Activated T-helper 1 cell treated with anti-CD3 and anti-CD28 coated beads, Interleukin-12 subunit alpha, Interleukin-12 subunit beta, Interleukin-2, Interleukin-4 antibody, amounts not matched to agents 30 ng/mL and 10 ng/mL and 1 ng/mL, durations not matched to agents 14 hours and 24 hours and 36 hours (primary cell): Measurements from ENCODE around the gene FKBP9. TPM values are rescaled to one million over a fixed set of nuclear protein-coding genes. Genes with fewer than 3 reads are reported as not detected.
A peak's percentile ranks its signal among the peaks of the same experiment; 100 is the strongest.

Source experiments
- DNase-seq: peaks from one replicate; pipeline ENCODE4 v3.0.0; 2021; ENCODE audit warnings: low spot score
- H3K27ac Mint-ChIP-seq: one replicate; pipeline ENCODE4 v1.8.0; 2021; ENCODE audit warnings: mild to moderate bottlenecking, mixed read lengths
- H3K27me3 Mint-ChIP-seq: one replicate; pipeline ENCODE4 v1.8.0; 2022; ENCODE audit warnings: mild to moderate bottlenecking, moderate library complexity, mixed read lengths; ENCODE audit not compliant: insufficient read depth
- H3K36me3 Mint-ChIP-seq: one replicate; pipeline ENCODE4 v1.8.0; 2021; ENCODE audit warnings: low read depth, mixed read lengths
- H3K4me1 Mint-ChIP-seq: one replicate; pipeline ENCODE4 v1.8.0; 2021; ENCODE audit warnings: low read depth, mixed read lengths
- H3K4me3 Mint-ChIP-seq: one replicate; pipeline ENCODE4 v1.8.0; 2021; ENCODE audit warnings: mild to moderate bottlenecking, moderate library complexity, mixed read lengths
- H3K9me3 Mint-ChIP-seq: one replicate; pipeline ENCODE4 v1.8.0; 2021; ENCODE audit warnings: mixed read lengths
- intact Hi-C: fragments of 100-400 bp; cut with micrococcal nuclease; formaldehyde crosslinking; loops from one replicate; pipeline ENCODE4 v1.15.1; 2024
- total RNA-seq: library from RNA; stranded (reverse); gene quantifications from 2 replicates; pipeline ENCODE4 v1.2.3, GENCODE V29; 2022

Gene FKBP9
- total RNA-seq, 1 donor from 2014 or later, result 0.52 TPM

DNA sequence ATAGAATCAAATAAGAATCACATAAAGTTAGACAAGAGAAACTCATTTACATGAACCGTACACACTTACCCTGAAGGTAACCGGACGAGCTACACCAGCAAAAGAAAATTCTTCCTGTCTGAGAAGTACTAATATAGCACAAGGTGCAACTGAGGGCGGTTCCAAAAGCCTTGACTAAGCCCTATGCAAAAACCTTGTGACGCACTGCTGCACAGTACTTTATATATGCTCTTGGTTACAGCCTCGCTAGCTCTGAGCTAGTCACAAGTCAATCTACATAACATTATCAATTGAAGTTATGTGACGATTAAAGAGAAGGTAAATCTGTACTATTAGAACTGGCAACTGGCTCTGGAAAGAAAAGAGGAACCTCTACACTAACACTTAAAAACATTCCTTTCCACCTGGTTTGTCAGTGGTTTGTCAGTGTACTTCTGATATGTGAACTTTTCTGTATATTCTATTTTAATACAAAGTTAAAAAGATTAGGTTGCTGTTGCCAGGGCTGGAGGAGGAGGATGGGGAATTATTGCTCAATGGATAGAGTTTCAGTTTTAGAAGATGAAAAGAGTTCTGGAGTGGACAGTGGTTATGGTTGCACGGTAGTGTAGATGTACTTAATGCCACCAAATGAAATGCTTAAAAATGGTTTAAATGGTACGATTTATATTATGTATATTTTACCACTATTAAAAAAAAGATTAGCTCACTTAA is 83.7 kb downstream of the FKBP9 start:
- H3K9me3 Mint-ChIP-seq, result no peaks in the 10 kb centered on the region
- peak overlapping the region; percentile 80 for H3K4me3 Mint-ChIP-seq
- no peaks in the 10 kb centered on the region for H3K27me3 Mint-ChIP-seq
- H3K4me1 Mint-ChIP-seq, result peaks cover 65% of the 10 kb centered on the region
- peak; percentile 67 for DNase-seq
- peaks cover 4% of the 10 kb centered on the region for H3K36me3 Mint-ChIP-seq
- intact Hi-C loops, result loop anchor here (5.0 kb wide), 1 partner anchor 349 kb away; no protein-coding TSS in a partner anchor
- H3K27ac Mint-ChIP-seq, result peak overlapping the region; percentile 73

DNA sequence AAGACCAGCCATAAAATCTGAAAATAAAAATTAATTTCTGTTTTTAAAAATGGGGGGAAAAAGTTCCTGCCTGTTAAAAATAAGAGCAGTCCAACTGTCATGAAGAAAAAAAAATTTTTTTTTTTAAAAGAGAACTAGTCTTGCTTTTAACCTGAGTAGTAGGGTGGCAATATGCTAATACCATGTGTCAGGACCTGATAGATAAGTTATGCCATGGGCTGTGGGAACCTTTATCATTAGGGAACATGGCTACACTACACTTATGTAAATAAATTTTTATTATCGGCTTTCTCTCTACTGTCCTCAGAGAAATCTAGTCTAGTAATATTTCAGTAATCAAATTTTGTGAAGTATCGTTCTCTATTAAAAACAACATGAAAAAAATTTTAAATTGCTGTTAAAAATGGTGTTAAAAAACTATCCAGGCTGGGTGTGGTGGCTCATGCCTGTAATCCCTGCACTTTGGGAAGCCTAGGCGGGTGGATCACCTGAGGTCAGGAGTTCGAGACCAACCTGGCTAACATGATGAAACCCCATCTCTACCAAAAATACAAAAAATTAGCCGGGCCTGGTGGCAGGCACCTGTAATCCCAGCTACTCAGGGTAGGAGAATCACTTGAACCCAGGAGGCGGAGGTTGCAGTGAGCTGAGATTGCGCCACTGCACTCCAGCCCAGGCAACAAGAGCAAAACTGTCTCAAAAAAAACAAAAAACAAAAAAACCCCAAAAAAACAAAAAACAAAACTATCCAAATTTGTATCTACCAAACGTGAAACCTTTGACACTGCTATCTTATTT is 84.6 kb downstream of the FKBP9 start:
- H3K4me1 Mint-ChIP-seq, result peaks cover 58% of the 10 kb centered on the region
- intact Hi-C loops, result loop anchor here (5.0 kb wide), 1 partner anchor 350 kb away; no protein-coding TSS in a partner anchor
- no peaks in the 10 kb centered on the region for H3K9me3 Mint-ChIP-seq
- H3K27ac Mint-ChIP-seq, result no peak overlapping the region
- DNase-seq, result no peak
- peaks cover 4% of the 10 kb centered on the region for H3K36me3 Mint-ChIP-seq
- H3K27me3 Mint-ChIP-seq, result no peaks in the 10 kb centered on the region
- no peak overlapping the region for H3K4me3 Mint-ChIP-seq

DNA sequence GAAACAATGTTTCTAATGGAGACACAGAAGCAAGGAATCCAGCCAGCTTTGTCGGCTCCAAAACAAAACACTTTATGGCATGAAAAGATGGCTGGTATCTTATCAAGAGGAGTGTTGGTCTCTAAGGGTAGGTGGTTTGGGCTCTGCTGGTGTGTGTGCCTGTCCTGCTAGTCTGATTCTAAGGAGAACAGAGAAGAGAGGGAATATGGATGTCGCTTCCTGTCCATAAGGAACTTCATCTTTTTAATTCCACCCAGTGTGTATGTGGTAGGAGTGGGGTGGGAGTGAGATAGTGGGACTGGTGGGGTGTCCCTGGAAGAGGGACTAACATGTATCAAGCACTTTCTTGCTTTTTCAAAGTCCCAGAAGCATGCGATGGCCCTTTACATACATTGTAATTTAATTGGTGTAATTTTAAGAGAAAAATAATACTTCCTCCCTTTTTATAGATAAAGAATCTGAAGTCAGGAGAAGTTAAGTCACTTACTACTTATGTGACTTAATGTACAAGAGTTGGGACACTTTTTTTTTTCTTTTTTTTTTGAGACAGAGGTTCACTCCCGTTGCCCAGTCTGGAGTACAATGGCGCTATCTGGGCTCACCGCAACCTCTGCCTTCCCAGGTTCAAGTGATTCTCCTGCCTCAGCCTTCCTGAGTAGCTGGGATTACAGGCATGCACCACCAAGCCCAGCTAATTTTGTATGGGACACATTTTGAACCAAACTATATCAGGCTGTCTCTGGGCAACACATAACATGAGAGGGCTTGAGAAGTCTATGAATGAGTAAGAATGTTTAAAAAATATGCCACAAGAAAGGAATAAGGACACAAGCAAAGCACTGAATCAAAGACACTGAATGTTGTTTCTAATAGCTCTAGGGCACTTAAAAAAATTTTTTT is 86.5 kb downstream of the FKBP9 start:
- H3K9me3 Mint-ChIP-seq, result no peaks in the 10 kb centered on the region
- H3K36me3 Mint-ChIP-seq, result peaks cover 1% of the 10 kb centered on the region
- H3K27me3 Mint-ChIP-seq, result no peaks in the 10 kb centered on the region
- DNase-seq, result no peak
- no peak overlapping the region for H3K27ac Mint-ChIP-seq
- H3K4me1 Mint-ChIP-seq, result peaks cover 48% of the 10 kb centered on the region
- intact Hi-C loops, result loop anchor here (5.0 kb wide), 1 partner anchor 351 kb away; no protein-coding TSS in a partner anchor
- no peak overlapping the region for H3K4me3 Mint-ChIP-seq

DNA sequence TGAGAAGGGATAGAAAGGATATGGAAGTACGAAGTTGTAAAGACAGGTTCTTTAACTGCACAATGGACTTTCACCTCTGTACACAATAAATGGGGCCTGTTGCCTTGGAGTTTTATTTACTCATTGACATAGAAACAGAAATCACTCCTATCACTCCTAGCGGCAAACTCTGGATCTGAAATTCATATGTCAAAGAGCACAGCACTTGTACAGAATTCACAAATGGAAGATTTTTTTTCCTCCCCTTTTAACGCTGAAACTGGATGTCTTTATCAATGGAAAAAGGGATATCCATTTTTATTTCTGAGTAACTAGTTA is 87.1 kb downstream of the FKBP9 start:
- peaks cover 1% of the 10 kb centered on the region for H3K36me3 Mint-ChIP-seq
- intact Hi-C loops, result loop anchor here (5.0 kb wide), 1 partner anchor 352 kb away; no protein-coding TSS in a partner anchor
- no peaks in the 10 kb centered on the region for H3K9me3 Mint-ChIP-seq
- H3K27ac Mint-ChIP-seq, result no peak overlapping the region
- no peak for DNase-seq
- H3K27me3 Mint-ChIP-seq, result no peaks in the 10 kb centered on the region
- H3K4me3 Mint-ChIP-seq, result no peak overlapping the region
- peaks cover 43% of the 10 kb centered on the region for H3K4me1 Mint-ChIP-seq

DNA sequence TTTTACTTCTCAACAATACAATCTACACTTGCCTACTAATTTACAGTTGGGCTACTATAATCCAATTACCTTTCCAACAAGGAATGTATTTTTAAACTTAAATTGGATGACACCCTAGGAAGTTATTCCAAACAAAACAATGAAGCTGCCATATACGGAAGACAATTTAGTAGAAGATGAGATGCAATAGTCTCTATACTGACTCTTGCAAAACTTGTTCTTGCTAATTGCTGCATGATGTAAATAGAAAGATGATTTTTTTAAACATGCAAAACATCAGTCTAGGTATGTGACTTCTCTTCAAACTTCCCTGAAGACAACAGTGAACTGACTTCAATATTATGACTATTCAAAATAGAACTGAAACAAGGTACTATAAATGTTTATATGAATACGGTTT is 87.7 kb downstream of the FKBP9 start:
- H3K36me3 Mint-ChIP-seq, result peaks cover 1% of the 10 kb centered on the region
- intact Hi-C loops, result loop anchor here (5.0 kb wide), 1 partner anchor 353 kb away; no protein-coding TSS in a partner anchor
- peaks cover 37% of the 10 kb centered on the region for H3K4me1 Mint-ChIP-seq

DNA sequence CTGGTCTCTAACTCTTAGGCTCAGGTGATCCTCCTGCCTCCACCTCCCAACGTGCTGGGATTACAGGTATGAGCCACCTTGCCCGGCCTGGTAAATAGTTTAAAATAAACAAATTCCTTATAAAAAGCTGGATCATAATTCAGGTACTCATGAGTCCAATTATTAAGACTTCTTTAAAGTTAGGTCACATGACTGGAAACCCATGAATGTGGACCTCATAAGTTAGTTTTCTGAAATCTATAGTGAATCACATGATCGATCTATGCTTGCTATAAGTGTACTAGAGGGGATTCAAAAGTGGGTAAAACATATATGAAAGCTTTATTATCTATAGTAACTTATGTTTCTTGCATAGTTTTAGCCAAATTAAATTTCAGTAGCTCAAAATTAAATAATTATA is 91.0 kb downstream of the FKBP9 start:
- Mint-ChIP-seq H3K4me1 (peaks cover 41% of the 10 kb centered on the region), H3K27me3 (no peaks in the 10 kb centered on the region)

More for the DNA sequence above, 87.7 kb downstream of the FKBP9 start:
- Mint-ChIP-seq H3K9me3 (no peaks in the 10 kb centered on the region), H3K27me3 (no peaks in the 10 kb centered on the region), H3K27ac (no peak overlapping the region), H3K4me3 (no peak overlapping the region)
- no peak for DNase-seq

DNA sequence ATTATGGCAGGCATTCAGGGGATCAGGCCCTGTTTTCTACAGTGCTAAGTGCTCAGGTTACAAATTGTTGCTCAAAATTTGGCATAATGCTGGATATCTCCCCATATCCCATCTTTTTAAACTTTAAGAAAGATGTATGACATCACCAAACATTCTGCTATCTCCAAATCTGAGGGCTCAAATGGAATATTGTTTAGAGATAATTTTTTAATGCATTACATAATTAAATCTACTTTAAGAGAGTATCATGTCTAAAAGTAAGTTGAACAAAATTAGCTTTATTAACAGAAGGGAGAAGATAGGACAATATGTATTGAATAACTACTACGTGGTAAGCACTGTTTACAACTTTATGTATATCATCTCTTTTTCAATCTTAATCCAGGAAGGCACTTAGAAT is 91.5 kb downstream of the FKBP9 start:
- no peaks in the 10 kb centered on the region for H3K9me3 Mint-ChIP-seq
- intact Hi-C loops, result no loop called here
- H3K36me3 Mint-ChIP-seq, result peaks cover 1% of the 10 kb centered on the region
- H3K4me1 Mint-ChIP-seq, result peaks cover 40% of the 10 kb centered on the region
- no peak overlapping the region for H3K27ac Mint-ChIP-seq
- H3K27me3 Mint-ChIP-seq, result no peaks in the 10 kb centered on the region
- H3K4me3 Mint-ChIP-seq, result no peak overlapping the region
- no peak for DNase-seq

More for the DNA sequence above, 91.0 kb downstream of the FKBP9 start:
- Mint-ChIP-seq H3K36me3 (peaks cover 1% of the 10 kb centered on the region), H3K4me3 (no peak overlapping the region), H3K9me3 (no peaks in the 10 kb centered on the region), H3K27ac (no peak overlapping the region)
- intact Hi-C loops, result no loop called here
- no peak for DNase-seq

DNA sequence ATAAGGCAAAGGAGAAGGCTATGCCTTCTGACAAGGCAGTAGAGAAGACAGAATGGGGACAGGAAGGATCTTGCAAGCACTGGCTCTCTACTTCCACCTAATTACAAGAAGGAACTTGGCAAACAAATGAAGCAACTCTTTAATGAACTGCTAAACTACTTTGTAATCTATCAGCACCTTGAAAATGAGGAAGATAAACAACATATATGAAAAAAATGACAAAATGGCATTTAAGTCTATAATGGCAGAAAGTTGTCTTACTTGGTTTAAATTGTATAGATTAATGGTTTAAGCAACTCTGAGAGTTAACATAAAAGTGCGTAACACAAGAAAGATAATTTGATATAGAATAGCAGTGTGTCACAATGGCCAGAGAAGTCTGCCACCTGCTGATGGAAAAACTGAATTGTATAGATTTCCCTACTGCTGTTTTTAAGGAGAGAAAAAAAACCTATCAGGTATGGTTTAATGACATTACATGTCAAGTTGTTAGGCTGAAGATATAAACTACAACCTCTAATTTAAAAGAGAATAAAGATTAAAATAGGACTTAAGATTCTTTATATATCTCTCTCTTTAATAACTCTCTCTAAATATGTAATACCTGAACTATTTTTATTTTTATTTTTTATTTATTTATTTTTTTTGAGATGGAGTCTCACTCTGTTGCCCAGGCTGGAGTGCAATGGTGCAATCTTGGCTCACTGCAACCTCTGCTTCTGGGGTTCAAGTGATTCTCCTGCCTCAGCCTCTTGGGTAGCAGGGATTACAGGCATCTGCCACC is 93.5 kb downstream of the FKBP9 start:
- H3K4me1 Mint-ChIP-seq, result peaks cover 40% of the 10 kb centered on the region
- no peak for DNase-seq
- H3K4me3 Mint-ChIP-seq, result no peak overlapping the region
- H3K27ac Mint-ChIP-seq, result peak overlapping the region; percentile 12
- H3K36me3 Mint-ChIP-seq, result no peaks in the 10 kb centered on the region
- H3K9me3 Mint-ChIP-seq, result no peaks in the 10 kb centered on the region
- intact Hi-C loops, result loop anchor here (1.0 to 5.0 kb wide), 6 partner anchors 11 to 283 kb away; partner anchors contain the start of gene NT5C3A
- no peaks in the 10 kb centered on the region for H3K27me3 Mint-ChIP-seq

DNA sequence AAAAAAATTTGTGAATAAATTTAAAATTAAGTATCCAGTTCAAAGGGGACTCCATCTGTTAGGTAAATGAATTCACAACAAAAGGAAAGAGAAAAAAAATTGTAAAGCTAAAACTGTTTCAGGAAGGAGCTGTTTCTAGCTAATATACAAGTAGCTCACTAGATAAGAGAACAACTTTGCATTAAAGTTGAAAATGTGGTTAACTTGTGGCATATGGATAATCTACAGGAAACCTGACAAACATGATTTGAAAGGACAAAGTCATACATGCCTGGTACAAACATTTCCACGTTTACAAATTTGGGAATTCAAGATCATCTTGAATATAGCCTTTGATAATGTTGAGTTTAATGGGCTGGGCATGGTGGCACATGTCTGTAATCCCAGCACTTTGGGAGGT is 96.5 kb downstream of the FKBP9 start:
- no peak for DNase-seq
- Mint-ChIP-seq H3K9me3 (no peaks in the 10 kb centered on the region), H3K4me1 (peaks cover 45% of the 10 kb centered on the region), H3K4me3 (no peak overlapping the region), H3K36me3 (peaks cover 5% of the 10 kb centered on the region), H3K27me3 (no peaks in the 10 kb centered on the region), H3K27ac (peak overlapping the region; percentile 18)
- intact Hi-C loops, result loop anchor here (1.0 to 5.0 kb wide), 3 partner anchors 9 to 286 kb away; partner anchors contain the start of gene NT5C3A

DNA sequence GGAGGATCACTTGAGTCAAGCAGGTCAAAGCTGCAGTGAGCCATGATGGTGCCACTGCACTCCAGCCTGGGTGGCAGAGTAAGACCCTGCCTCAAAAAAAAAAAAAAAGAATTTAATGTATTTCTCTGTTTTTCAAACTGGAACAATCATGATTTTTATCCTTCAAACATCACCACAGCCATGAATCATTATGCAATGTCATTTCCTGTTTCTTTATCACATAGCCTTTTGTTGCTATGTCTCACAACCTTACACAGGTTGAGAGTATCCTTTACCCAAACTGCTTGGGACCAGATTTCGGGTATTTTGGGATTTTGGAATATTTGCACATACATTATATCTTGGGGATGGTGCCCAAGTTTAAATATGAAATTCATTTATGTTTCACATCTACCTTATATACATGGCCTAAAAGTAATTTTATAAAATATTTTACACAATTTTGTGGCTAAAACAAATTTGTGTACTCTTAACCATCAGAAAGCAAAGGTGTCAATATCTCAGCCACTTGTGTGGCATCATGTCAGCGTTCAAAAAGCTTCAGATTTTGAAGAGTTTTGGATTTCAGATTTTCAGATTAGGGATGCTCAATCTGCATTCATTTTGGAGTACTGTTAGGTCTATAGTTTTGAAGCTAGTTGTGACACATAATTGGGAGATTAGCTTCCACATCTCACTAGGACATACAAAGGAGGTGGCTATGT is 97.2 kb downstream of the FKBP9 start:
- Mint-ChIP-seq H3K4me1 (peaks cover 52% of the 10 kb centered on the region), H3K4me3 (no peak overlapping the region), H3K9me3 (no peaks in the 10 kb centered on the region), H3K27me3 (no peaks in the 10 kb centered on the region), H3K36me3 (peaks cover 9% of the 10 kb centered on the region), H3K27ac (peak overlapping the region; percentile 23)
- intact Hi-C loops, result loop anchor here (1.0 to 5.0 kb wide), 3 partner anchors 8 to 287 kb away; partner anchors contain the start of gene NT5C3A
- DNase-seq, result no peak

DNA sequence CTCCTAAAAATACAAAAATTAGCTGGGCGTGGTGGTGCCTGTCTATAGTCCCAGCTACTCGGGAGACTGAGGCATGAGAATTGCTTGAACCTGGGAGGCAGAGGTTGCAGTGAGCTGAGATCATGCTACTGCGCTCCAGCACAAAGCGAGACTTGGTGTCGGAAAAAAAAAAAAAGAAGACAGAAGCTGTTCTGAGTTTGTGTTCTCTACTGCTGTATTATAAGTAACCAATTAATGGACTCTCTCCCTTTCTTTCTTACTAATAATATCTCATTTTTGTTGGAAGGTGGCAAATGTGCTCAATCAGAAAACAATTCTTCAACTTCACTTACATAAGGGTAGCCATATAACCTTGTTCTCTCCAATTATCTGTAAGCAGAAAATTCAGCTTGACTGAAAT is 97.9 kb downstream of the FKBP9 start:
- peaks cover 56% of the 10 kb centered on the region for H3K4me1 Mint-ChIP-seq

More for the DNA sequence above, 97.9 kb downstream of the FKBP9 start:
- peaks cover 13% of the 10 kb centered on the region for H3K36me3 Mint-ChIP-seq
- H3K4me3 Mint-ChIP-seq, result no peak overlapping the region
- H3K27ac Mint-ChIP-seq, result no peak overlapping the region
- no peaks in the 10 kb centered on the region for H3K27me3 Mint-ChIP-seq
- no peak for DNase-seq
- H3K9me3 Mint-ChIP-seq, result no peaks in the 10 kb centered on the region
- intact Hi-C loops, result loop anchor here (2.0 kb wide), 1 partner anchor 162 kb away; no protein-coding TSS in a partner anchor
